Measurements from ENCODE around the gene KIF18A. TPM values are rescaled to one million over a fixed set of nuclear protein-coding genes. Genes with fewer than 3 reads are reported as not detected.
A peak's percentile ranks its signal among the peaks of the same experiment; 100 is the strongest.
"Not testable (repeated sequence)": the region's sequence is repeated elsewhere in the genome, so short reads cannot be mapped to it uniquely, and the experiment has no call there.

The KIF18A gene
- total and polyA plus RNA-seq, 2 of the 13 experiments (the other 11 are each of a cell fraction or from before 2014, with no cell fraction given), result 3.4 to 14.4 TPM

GRCh38 chr11:28089378-28089777 is 18.6 kb downstream of the KIF18A start:
- no peak for FAIRE-seq
- no peaks in the 10 kb centered on the region for H3K4me1 ChIP-seq (ENCODE audit: insufficient read depth, low read length)
- TF ChIP-seq CREB1 (IDR thresholded peaks at IDR 0.05), result peak; percentile 69
- no peak for TF ChIP-seq CREB1 (CRISPR knock-in tag; IDR thresholded peaks at IDR 0.05)
- no peak for TF ChIP-seq SNAPC2 (CRISPR knock-in tag; IDR thresholded peaks at IDR 0.05)
- no peak overlapping the region for H3K9ac ChIP-seq (ENCODE audit: insufficient read depth, low read depth, low read length)
- 95% methylated on average over 5 of the region's 5 CpGs for WGBS (ENCODE audit: low lambda C conversion rate)
- BruUV-seq (replicated peaks), result no TSS peak
- H2AFZ ChIP-seq (ENCODE audit: low read length), result no peak overlapping the region
- in situ Hi-C loops (cut with HindIII; ENCODE audit: extremely low pct_ligation_motif_present, low pct_unique_long_range_greater_than_20kb) (no loop called here), intact Hi-C loops (cut with micrococcal nuclease; ENCODE audit: unreplicated experiment) (no loop called here)
- H3K9me3 ChIP-seq (ENCODE audit: low read length), result no peaks in the 10 kb centered on the region
- no peak overlapping the region for H3K4me2 ChIP-seq (ENCODE audit: low read depth, low read length)
- ChIA-PET CTCF (ENCODE audit: low intra/inter-chr PET ratio, low total read pairs) (no interaction called here), POLR2A (no interaction called here)
- no peaks in the 10 kb centered on the region for H3K27me3 ChIP-seq (ENCODE audit: control insufficient read depth in 1 of 2, insufficient read depth in 2 of 2, low read length in 2 of 2)
- DNase-seq (ENCODE audit: low spot score), result no peak
- H3K27ac ChIP-seq (ENCODE audit: extremely low read length, insufficient read depth, low read length), result no peak overlapping the region
- H3K36me3 ChIP-seq (replicated peaks in 1 of 2; ENCODE audit: control insufficient read depth in 1 of 2, insufficient read depth in 2 of 2, low read length in 2 of 2), result peaks cover 0 to 7% of the 10 kb centered on the region in 2 experiments; a peak in 2 of 5 replicates
- no peaks in the 10 kb centered on the region for H3K79me2 ChIP-seq (ENCODE audit: insufficient read depth, low read length)
- no peaks in the 10 kb centered on the region for H4K20me1 ChIP-seq (ENCODE audit: insufficient read depth, low read length)
- no peak for ATAC-seq
- no peak overlapping the region for H3K4me3 ChIP-seq (replicated peaks in 1 of 3; ENCODE audit: insufficient read depth in 1 of 3, low read depth in 2 of 3, low read length in 3 of 3)

DNA sequence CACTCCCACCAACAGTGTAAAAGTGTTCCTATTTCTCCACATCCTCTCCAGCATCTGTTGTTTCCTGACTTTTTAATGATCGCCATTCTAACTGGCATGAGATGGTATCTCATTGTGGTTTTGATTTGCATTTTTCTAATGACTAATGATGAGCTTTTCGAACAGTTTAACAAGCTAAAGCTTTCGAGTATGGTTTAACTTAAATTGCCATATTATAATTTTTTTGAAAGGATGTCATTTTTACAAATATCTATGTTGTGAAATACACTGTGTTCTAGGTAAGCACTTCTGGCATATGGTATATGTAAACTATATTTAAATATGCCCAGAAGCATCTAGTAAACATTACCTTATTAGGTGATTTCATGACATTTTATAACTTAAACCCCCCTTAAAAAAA is 20.3 kb downstream of the KIF18A start:
- WGBS (ENCODE audit: low lambda C conversion rate), result 94% methylated on average over 3 of the region's 3 CpGs
- H3K27me3 ChIP-seq (ENCODE audit: control insufficient read depth in 1 of 2, insufficient read depth in 2 of 2, low read length in 2 of 2); CTCF ChIA-PET (ENCODE audit: low intra/inter-chr PET ratio, low total read pairs); in situ Hi-C loops (cut with HindIII; ENCODE audit: extremely low pct_ligation_motif_present, low pct_unique_long_range_greater_than_20kb); H3K4me3 ChIP-seq (replicated peaks in 1 of 3; ENCODE audit: insufficient read depth in 1 of 3, low read depth in 2 of 3, low read length in 3 of 3); intact Hi-C loops (cut with micrococcal nuclease; ENCODE audit: unreplicated experiment); H3K79me2 ChIP-seq (ENCODE audit: insufficient read depth, low read length); BruUV-seq (replicated peaks); H2AFZ ChIP-seq (ENCODE audit: low read length); H4K20me1 ChIP-seq (ENCODE audit: insufficient read depth, low read length); FAIRE-seq; H3K9ac ChIP-seq (ENCODE audit: insufficient read depth, low read depth, low read length); H3K4me1 ChIP-seq (ENCODE audit: insufficient read depth, low read length); H3K4me2 ChIP-seq (ENCODE audit: low read depth, low read length); H3K9me3 ChIP-seq (ENCODE audit: low read length); DNase-seq (ENCODE audit: low spot score); H3K27ac ChIP-seq (ENCODE audit: extremely low read length, insufficient read depth, low read length); POLR2A ChIA-PET; ATAC-seq; H3K36me3 ChIP-seq (replicated peaks in 1 of 2; ENCODE audit: control insufficient read depth in 1 of 2, insufficient read depth in 2 of 2, low read length in 2 of 2): not testable (repeated sequence)

GRCh38 chr11:28087192-28087591 is 20.8 kb downstream of the KIF18A start:
- H3K9ac ChIP-seq (ENCODE audit: insufficient read depth, low read depth, low read length); BruUV-seq (replicated peaks); H3K4me3 ChIP-seq (replicated peaks in 1 of 3; ENCODE audit: insufficient read depth in 1 of 3, low read depth in 2 of 3, low read length in 3 of 3); H2AFZ ChIP-seq (ENCODE audit: low read length); ATAC-seq; CTCF ChIA-PET (ENCODE audit: low intra/inter-chr PET ratio, low total read pairs); POLR2A ChIA-PET; H3K9me3 ChIP-seq (ENCODE audit: low read length); H3K4me1 ChIP-seq (ENCODE audit: insufficient read depth, low read length); H3K27me3 ChIP-seq (ENCODE audit: control insufficient read depth in 1 of 2, insufficient read depth in 2 of 2, low read length in 2 of 2); in situ Hi-C loops (cut with HindIII; ENCODE audit: extremely low pct_ligation_motif_present, low pct_unique_long_range_greater_than_20kb); H3K79me2 ChIP-seq (ENCODE audit: insufficient read depth, low read length); FAIRE-seq; H3K4me2 ChIP-seq (ENCODE audit: low read depth, low read length); DNase-seq (ENCODE audit: low spot score); H4K20me1 ChIP-seq (ENCODE audit: insufficient read depth, low read length); H3K36me3 ChIP-seq (replicated peaks in 1 of 2; ENCODE audit: control insufficient read depth in 1 of 2, insufficient read depth in 2 of 2, low read length in 2 of 2); H3K27ac ChIP-seq (ENCODE audit: extremely low read length, insufficient read depth, low read length); intact Hi-C loops (cut with micrococcal nuclease; ENCODE audit: unreplicated experiment): not testable (repeated sequence)
- 100% methylated on average over 1 of the region's 1 CpG for WGBS (ENCODE audit: low lambda C conversion rate)
